GM18519 (cell line): ENCODE data around the gene NDUFS1.

Experiments used
- ATAC-seq: cut with Tn5 transposase; IDR thresholded peaks from one replicate; pipeline ENCODE4 v1.9.1; 2021; ENCODE audit warnings: mild to moderate bottlenecking, moderate library complexity; ENCODE audit not compliant: unreplicated experiment, low FRiP score

Gene NDUFS1

DNA sequence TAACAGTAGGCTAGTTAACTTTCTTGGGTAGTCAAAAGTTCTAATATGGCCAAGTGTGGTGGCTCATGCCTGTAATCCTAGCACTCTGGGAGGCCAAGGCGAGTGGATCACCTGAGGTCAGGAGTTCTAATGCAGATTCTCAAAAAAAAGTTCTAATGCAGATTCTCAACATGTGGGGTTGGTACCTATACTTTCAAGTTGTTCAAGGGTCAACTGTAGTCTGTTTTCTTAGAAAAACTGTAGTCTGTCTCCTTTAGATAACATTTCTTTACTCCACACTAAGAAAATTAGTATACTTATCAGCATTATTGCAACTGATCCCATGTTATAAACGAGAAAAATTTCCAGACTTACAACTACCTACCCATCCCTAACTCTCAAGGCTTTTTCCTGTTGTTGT lies 89.8 kb downstream of the NDUFS1 start:
- ATAC-seq, result no peak

DNA sequence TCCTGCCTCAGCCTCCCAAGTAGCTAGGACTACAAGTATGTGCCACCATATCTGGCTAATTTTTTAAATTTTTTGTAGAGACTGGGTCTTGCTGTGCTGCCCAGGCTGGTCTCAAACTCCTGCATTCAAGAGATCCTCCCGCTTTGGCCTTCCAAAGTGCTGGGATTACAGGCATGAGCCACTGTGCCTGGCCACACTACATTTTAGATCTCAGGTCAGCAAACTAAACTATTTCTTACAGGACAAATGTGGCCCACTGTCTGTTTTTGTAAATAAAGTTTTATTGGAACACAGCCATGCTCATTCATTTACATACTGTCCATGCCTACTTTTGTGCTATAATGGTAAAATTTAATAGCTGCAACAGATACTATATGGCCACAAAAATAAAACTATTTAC lies 91.0 kb downstream of the NDUFS1 start:
- no peak for ATAC-seq
